ENCODE data around the gene PSMD4. TPM values are rescaled to one million over a fixed set of nuclear protein-coding genes. Genes with fewer than 3 reads are reported as not detected.

The PSMD4 gene
- total RNA-seq, 1 donor from 2014 or later, result 150 TPM

- H3K4me1 Mint-ChIP-seq (ENCODE audit: unreplicated experiment), result peaks cover 22% of the 10 kb centered on the region
- no peak for DNase-seq (ENCODE audit: extremely low spot score, unreplicated experiment)
- peaks cover 7% of the 10 kb centered on the region for H3K36me3 Mint-ChIP-seq (ENCODE audit: unreplicated experiment)
- no peaks in the 10 kb centered on the region for H3K9me3 Mint-ChIP-seq (ENCODE audit: unreplicated experiment)
- peak overlapping the region; percentile 99 for H3K4me3 Mint-ChIP-seq (ENCODE audit: unreplicated experiment)
- peak overlapping the region; percentile 70 for H3K27ac Mint-ChIP-seq (ENCODE audit: unreplicated experiment)
- TF ChIP-seq CTCF (IDR thresholded peaks at IDR 0.05), result no peak
- H3K27me3 Mint-ChIP-seq (ENCODE audit: unreplicated experiment), result no peaks in the 10 kb centered on the region
Measured at GRCh38 chr1:151282883-151283725, 28.6 kb downstream of the PSMD4 start.

- Mint-ChIP-seq H3K27me3 (ENCODE audit: unreplicated experiment) (no peaks in the 10 kb centered on the region), H3K4me1 (ENCODE audit: unreplicated experiment) (peaks cover 22% of the 10 kb centered on the region), H3K27ac (ENCODE audit: unreplicated experiment) (peak overlapping the region; percentile 50), H3K4me3 (ENCODE audit: unreplicated experiment) (peak overlapping the region; percentile 99), H3K9me3 (ENCODE audit: unreplicated experiment) (no peaks in the 10 kb centered on the region), H3K36me3 (ENCODE audit: unreplicated experiment) (peaks cover 13% of the 10 kb centered on the region)
- DNase-seq (ENCODE audit: extremely low spot score, unreplicated experiment), result no peak
- no peak for TF ChIP-seq CTCF (IDR thresholded peaks at IDR 0.05)
Measured at GRCh38 chr1:151284013-151284577, 29.6 kb downstream of the PSMD4 start.

- Mint-ChIP-seq H3K9me3 (ENCODE audit: unreplicated experiment) (no peaks in the 10 kb centered on the region), H3K27me3 (ENCODE audit: unreplicated experiment) (no peaks in the 10 kb centered on the region), H3K27ac (ENCODE audit: unreplicated experiment) (no peak overlapping the region), H3K4me3 (ENCODE audit: unreplicated experiment) (no peak overlapping the region), H3K4me1 (ENCODE audit: unreplicated experiment) (peaks cover 16% of the 10 kb centered on the region), H3K36me3 (ENCODE audit: unreplicated experiment) (peaks cover 21% of the 10 kb centered on the region)
- no peak for TF ChIP-seq CTCF (IDR thresholded peaks at IDR 0.05)
- DNase-seq (ENCODE audit: extremely low spot score, unreplicated experiment), result no peak
Measured at GRCh38 chr1:151286619-151287340, 32.2 kb downstream of the PSMD4 start.

- Mint-ChIP-seq H3K9me3 (ENCODE audit: unreplicated experiment) (no peaks in the 10 kb centered on the region), H3K27me3 (ENCODE audit: unreplicated experiment) (no peaks in the 10 kb centered on the region), H3K36me3 (ENCODE audit: unreplicated experiment) (peaks cover 21% of the 10 kb centered on the region), H3K4me1 (ENCODE audit: unreplicated experiment) (peaks cover 16% of the 10 kb centered on the region), H3K4me3 (ENCODE audit: unreplicated experiment) (no peak overlapping the region), H3K27ac (ENCODE audit: unreplicated experiment) (no peak overlapping the region)
- TF ChIP-seq CTCF (IDR thresholded peaks at IDR 0.05), result no peak
- no peak for DNase-seq (ENCODE audit: extremely low spot score, unreplicated experiment)
Measured at GRCh38 chr1:151287341-151287699, 32.8 kb downstream of the PSMD4 start.

Measured in osteocyte (in vitro differentiated cells).